ENCODE measurements around the gene ZIC5. TPM values are rescaled to one million over a fixed set of nuclear protein-coding genes. Genes with fewer than 3 reads are reported as not detected.

The ZIC5 gene
- total and polyA plus RNA-seq, 4 donors: not detected

GRCh38 chr13:99973163-99973807, 1.7 kb upstream of the ZIC5 start:
- ATAC-seq (ENCODE audit: insufficient read depth, low FRiP score): no peak
- Histone ChIP-seq H3K36me3 (ENCODE audit: control insufficient read depth in 4 of 4, insufficient read depth in 4 of 4, low read length in 4 of 4) (no peaks in the 10 kb centered on the region), H3K4me3 (no peak overlapping the region), H3K27ac (ENCODE audit: low read depth in 1 of 2, low read length in 1 of 2) (no peak overlapping the region), H3K9me3 (ENCODE audit: control insufficient read depth in 4 of 4, insufficient read depth in 3 of 4, low read length in 3 of 4) (peaks cover 0 to 17% (median 0%) of the 10 kb centered on the region in 4 donors), H3K27me3 (ENCODE audit: control insufficient read depth in 3 of 3, insufficient read depth in 3 of 3, low read length in 2 of 3) (peaks cover 23 to 80% (median 78%) of the 10 kb centered on the region in 3 donors), H3K4me1 (ENCODE audit: control insufficient read depth in 5 of 5, insufficient read depth in 5 of 5, low read length in 5 of 5) (peaks cover 0 to 25% (median 5%) of the 10 kb centered on the region in 5 donors), H3K9ac (ENCODE audit: insufficient read depth in 1 of 2, low read length in 2 of 2) (no peak overlapping the region)
- peak in 2 of 3 donors; percentile 11 to 69 for DNase-seq
- TF ChIP-seq CTCF (IDR thresholded peaks at IDR 0.05; ENCODE audit: control extremely low read depth, extremely low read depth): no peak
- WGBS, 2 donors: 11 to 16% methylated on average over 11 of the region's 11 CpGs

GRCh38 chr13:99972190-99972731, 694 bp upstream of the ZIC5 start:
- no peak overlapping the region for H3K4me3 ChIP-seq
- TF ChIP-seq CTCF (IDR thresholded peaks at IDR 0.05; ENCODE audit: control extremely low read depth, extremely low read depth): no peak
- peaks cover 0 to 27% (median 7%) of the 10 kb centered on the region in 5 donors for H3K4me1 ChIP-seq (ENCODE audit: control insufficient read depth in 5 of 5, insufficient read depth in 5 of 5, low read length in 5 of 5)
- no peak overlapping the region for H3K9ac ChIP-seq (ENCODE audit: insufficient read depth in 1 of 2, low read length in 2 of 2)
- no peak for ATAC-seq (ENCODE audit: insufficient read depth, low FRiP score)
- H3K36me3 ChIP-seq (ENCODE audit: control insufficient read depth in 4 of 4, insufficient read depth in 4 of 4, low read length in 4 of 4): no peaks in the 10 kb centered on the region
- H3K27me3 ChIP-seq (ENCODE audit: control insufficient read depth in 3 of 3, insufficient read depth in 3 of 3, low read length in 2 of 3): peaks cover 23 to 79% (median 76%) of the 10 kb centered on the region in 3 donors
- H3K9me3 ChIP-seq (ENCODE audit: control insufficient read depth in 4 of 4, insufficient read depth in 3 of 4, low read length in 3 of 4): peaks cover 0 to 17% (median 0%) of the 10 kb centered on the region in 4 donors
- H3K27ac ChIP-seq (ENCODE audit: low read depth in 1 of 2, low read length in 1 of 2): no peak overlapping the region
- 11 to 16% methylated on average over 18 of the region's 18 CpGs for WGBS, 2 donors
- DNase-seq: peak in 1 of 3 donors; percentile 20

- WGBS, 2 donors: 2 to 3% methylated on average over 54 to 118 of the region's 118 CpGs
- peak in 1 of 3 donors; percentile 24 for DNase-seq
- ATAC-seq (ENCODE audit: insufficient read depth, low FRiP score): no peak
- no peak overlapping the region for H3K9ac ChIP-seq (ENCODE audit: insufficient read depth in 1 of 2, low read length in 2 of 2)
- peaks cover 0 to 27% (median 7%) of the 10 kb centered on the region in 5 donors for H3K4me1 ChIP-seq (ENCODE audit: control insufficient read depth in 5 of 5, insufficient read depth in 5 of 5, low read length in 5 of 5)
- no peak for TF ChIP-seq CTCF (IDR thresholded peaks at IDR 0.05; ENCODE audit: control extremely low read depth, extremely low read depth)
- no peak overlapping the region for H3K27ac ChIP-seq (ENCODE audit: low read depth in 1 of 2, low read length in 1 of 2)
- peaks cover 0 to 17% (median 0%) of the 10 kb centered on the region in 4 donors for H3K9me3 ChIP-seq (ENCODE audit: control insufficient read depth in 4 of 4, insufficient read depth in 3 of 4, low read length in 3 of 4)
- peaks cover 23 to 79% (median 76%) of the 10 kb centered on the region in 3 donors for H3K27me3 ChIP-seq (ENCODE audit: control insufficient read depth in 3 of 3, insufficient read depth in 3 of 3, low read length in 2 of 3)
- no peaks in the 10 kb centered on the region for H3K36me3 ChIP-seq (ENCODE audit: control insufficient read depth in 4 of 4, insufficient read depth in 4 of 4, low read length in 4 of 4)
- H3K4me3 ChIP-seq: no peak overlapping the region
These were observed 654 bp downstream of the ZIC5 start for GRCh38 chr13:99970651-99971575.
